Measurements from ENCODE around the gene CDC20. TPM values are rescaled to one million over a fixed set of nuclear protein-coding genes. Genes with fewer than 3 reads are reported as not detected.

Gene CDC20
- total and polyA plus RNA-seq, 2 of the 8 experiments (the other 6 are each of a cell fraction or from before 2014, with no cell fraction given): 214 to 221 TPM

- no peak for TF ChIP-seq CHD1 (IDR thresholded peaks at IDR 0.05; ENCODE audit: low read depth, low read length)
- TF ChIP-seq CBX8 (IDR thresholded peaks at IDR 0.05; ENCODE audit: borderline replicate concordance, low read depth, low read length): no peak
- no peak for TF ChIP-seq ASH2L (IDR thresholded peaks at IDR 0.05; ENCODE audit: low read length)
- TF ChIP-seq SUZ12 (IDR thresholded peaks at IDR 0.05; ENCODE audit: low read length): no peak
- TF ChIP-seq SP1 (IDR thresholded peaks at IDR 0.05; ENCODE audit: low read depth, low read length): no peak
- no peak for TF ChIP-seq BRCA1 (IDR thresholded peaks at IDR 0.05; ENCODE audit: low read depth, low read length)
Measured at GRCh38 chr1:43402089-43402865, 43.5 kb downstream of the CDC20 start (continued).

Data from H1 (cell line).